SIG-M5 treated with dmso at 0.1 percent for 504 hours (cell line): ENCODE data around the gene SCGB1D2.

Experiments used
- DNase-seq: peaks from one replicate; lab custom pipeline; 2025; ENCODE audit not compliant: unreplicated experiment; lab: John Stamatoyannopoulos, UW

The SCGB1D2 gene

GRCh38 chr11:62256281-62256680, 14.2 kb downstream of the SCGB1D2 start:
- no peak for DNase-seq

GRCh38 chr11:62260261-62260953, 18.4 kb downstream of the SCGB1D2 start:
- DNase-seq, result no peak

GRCh38 chr11:62264004-62264403, 22.0 kb downstream of the SCGB1D2 start:
- DNase-seq, result no peak

GRCh38 chr11:62266558-62266957, 24.5 kb downstream of the SCGB1D2 start:
- no peak for DNase-seq

GRCh38 chr11:62267050-62267449, 25.0 kb downstream of the SCGB1D2 start:
- DNase-seq, result no peak

- DNase-seq, result no peak
Measured at GRCh38 chr11:62267576-62267975, 25.5 kb downstream of the SCGB1D2 start.

- DNase-seq, result peak; percentile 1
Measured at GRCh38 chr11:62269654-62270278, 27.7 kb downstream of the SCGB1D2 start, which contains the start of gene SCGB2A2. SCGB2A2 (plus strand) TSS chr11:62270158; CDS start chr11:62270217, 59 bp downstream.

GRCh38 chr11:62273284-62273683, 31.2 kb downstream of the SCGB1D2 start:
- no peak for DNase-seq

GRCh38 chr11:62273789-62274275, 31.8 kb downstream of the SCGB1D2 start:
- DNase-seq, result peak; percentile 24

- DNase-seq, result no peak
Measured at GRCh38 chr11:62280452-62280851, 38.4 kb downstream of the SCGB1D2 start.
